Endodermal cell (in vitro differentiated cells): ENCODE data around the gene NHERF1. TPM values are rescaled to one million over a fixed set of nuclear protein-coding genes. Genes with fewer than 3 reads are reported as not detected.

Experiments used
- DNase-seq: peaks from one replicate; pipeline ENCODE4 v3.0.0-alpha.2; 2017
- H3K27ac ChIP-seq: 2 replicates; pipeline ENCODE4 v1.5.1; 2013; ENCODE audit warnings: mild to moderate bottlenecking, low read depth, low read length, moderate library complexity
- H3K27me3 ChIP-seq: 2 replicates; pipeline ENCODE4 v1.6.1; 2013; ENCODE audit warnings: mild to moderate bottlenecking, low read length, moderate library complexity; ENCODE audit not compliant: insufficient read depth, control insufficient read depth, poor library complexity, severe bottlenecking
- H3K36me3 ChIP-seq: 2 replicates; pipeline ENCODE4 v1.7.0; 2013; ENCODE audit warnings: mild to moderate bottlenecking, low read length, moderate library complexity; ENCODE audit not compliant: control insufficient read depth, insufficient read depth
- H3K4me1 ChIP-seq: one replicate; pipeline ENCODE4 v1.7.0; 2013; ENCODE audit warnings: low read length; ENCODE audit not compliant: control insufficient read depth, insufficient read depth
- H3K4me3 ChIP-seq: 2 replicates; pipeline ENCODE4 v1.5.1; 2013; ENCODE audit warnings: mild to moderate bottlenecking, low read length, moderate library complexity
- H3K9ac ChIP-seq: 2 replicates; pipeline ENCODE4 v1.6.1; 2013; ENCODE audit warnings: mild to moderate bottlenecking, low read length, moderate library complexity; ENCODE audit not compliant: poor library complexity, severe bottlenecking; ENCODE audit errors: extremely low read depth
- H3K9me3 ChIP-seq: 2 replicates; pipeline ENCODE4 v1.6.1; 2013; ENCODE audit warnings: mild to moderate bottlenecking, low read length, moderate library complexity; ENCODE audit not compliant: control insufficient read depth
- H3K27ac Mint-ChIP-seq: 2 replicates; pipeline ENCODE4 v1.8.0; 2020; ENCODE audit warnings: mixed read lengths
- H3K27me3 Mint-ChIP-seq: 2 replicates; pipeline ENCODE4 v1.8.0; 2021; ENCODE audit warnings: mild to moderate bottlenecking, mixed read lengths; ENCODE audit not compliant: insufficient read depth
- H3K36me3 Mint-ChIP-seq: 2 replicates; pipeline ENCODE4 v1.8.0; 2020; ENCODE audit warnings: low read depth, mixed read lengths
- H3K4me1 Mint-ChIP-seq: 2 replicates; pipeline ENCODE4 v1.8.0; 2020; ENCODE audit warnings: mixed read lengths
- H3K4me3 Mint-ChIP-seq: 2 replicates; pipeline ENCODE4 v1.8.0; 2020; ENCODE audit warnings: mild to moderate bottlenecking, moderate library complexity, mixed read lengths
- H3K9me3 Mint-ChIP-seq: 2 replicates; pipeline ENCODE4 v1.8.0; 2020; ENCODE audit warnings: mild to moderate bottlenecking, mixed read lengths
- WGBS, 2 experiments: methylation state at CpG; one replicate each; pipeline versions ENCODE4 v1.1.5 to v1.1.7; 2013; ENCODE audit warnings: missing lambda C conversion rate in 2 of 2, mixed read lengths in 1 of 2; ENCODE audit not compliant: insufficient coverage in 1 of 2, insufficient read length in 1 of 2; 5-methylcytosine and 5-hydroxymethylcytosine counted together
- total RNA-seq, 2 donors: library from RNA; stranded (reverse); fragmentation: NEBNext Ultra II Directional in 1 of 2; extraction: Animal tissue kit (Norgen Biotek cat#: 25700) in 1 of 2; gene quantifications; 2 replicates in 1 of 2; 3 replicates in 1 of 2; pipeline ENCODE4 v1.2.1, GENCODE V29; 2021
- TF ChIP-seq, protein P1 (sequence below): fragments of 200-600 bp; sonication (generic); conservative IDR thresholded peaks from 2 replicates; pipeline ENCODE4 v1.5.0; 2021; ENCODE audit warnings: antibody characterized with exemption, mild to moderate bottlenecking

The NHERF1 gene
- total RNA-seq, 2 donors from 2014 or later = 116 to 138 TPM

DNA sequence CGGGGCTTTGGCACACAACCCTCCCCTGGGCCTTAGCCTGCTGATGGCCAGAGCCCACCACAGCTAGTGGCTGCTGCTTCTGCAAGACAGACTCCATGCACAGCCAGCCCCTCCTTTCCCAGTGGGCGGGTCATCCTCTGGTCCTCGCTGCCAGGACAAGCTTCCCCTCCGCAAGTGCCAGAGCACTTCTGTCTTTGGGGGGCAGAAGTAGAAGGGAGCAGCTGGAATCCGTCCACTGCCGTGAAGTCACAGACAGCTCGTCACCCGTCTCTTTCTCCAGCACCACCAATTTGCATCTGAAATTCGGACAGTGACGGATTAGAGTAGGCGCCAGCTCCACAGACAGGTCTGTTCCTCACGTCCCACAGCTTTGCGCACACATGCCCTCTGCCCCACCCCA is 59.0 kb downstream of the NHERF1 start:
- H3K4me1 Mint-ChIP-seq = peaks cover 6% of the 10 kb centered on the region
- Histone ChIP-seq H3K27me3 (no peaks in the 10 kb centered on the region), H3K27ac (no peak overlapping the region), H3K9me3 (no peaks in the 10 kb centered on the region), H3K9ac (no peak overlapping the region), H3K4me3 (no peak overlapping the region), H3K4me1 (no peaks in the 10 kb centered on the region), H3K36me3 (peaks cover 18% of the 10 kb centered on the region)
- no peak for DNase-seq
- peaks cover 16% of the 10 kb centered on the region for H3K36me3 Mint-ChIP-seq
- H3K4me3 Mint-ChIP-seq = no peak overlapping the region
- no peaks in the 10 kb centered on the region for H3K27me3 Mint-ChIP-seq
- no peaks in the 10 kb centered on the region for H3K9me3 Mint-ChIP-seq
- TF ChIP-seq, protein P1, sequence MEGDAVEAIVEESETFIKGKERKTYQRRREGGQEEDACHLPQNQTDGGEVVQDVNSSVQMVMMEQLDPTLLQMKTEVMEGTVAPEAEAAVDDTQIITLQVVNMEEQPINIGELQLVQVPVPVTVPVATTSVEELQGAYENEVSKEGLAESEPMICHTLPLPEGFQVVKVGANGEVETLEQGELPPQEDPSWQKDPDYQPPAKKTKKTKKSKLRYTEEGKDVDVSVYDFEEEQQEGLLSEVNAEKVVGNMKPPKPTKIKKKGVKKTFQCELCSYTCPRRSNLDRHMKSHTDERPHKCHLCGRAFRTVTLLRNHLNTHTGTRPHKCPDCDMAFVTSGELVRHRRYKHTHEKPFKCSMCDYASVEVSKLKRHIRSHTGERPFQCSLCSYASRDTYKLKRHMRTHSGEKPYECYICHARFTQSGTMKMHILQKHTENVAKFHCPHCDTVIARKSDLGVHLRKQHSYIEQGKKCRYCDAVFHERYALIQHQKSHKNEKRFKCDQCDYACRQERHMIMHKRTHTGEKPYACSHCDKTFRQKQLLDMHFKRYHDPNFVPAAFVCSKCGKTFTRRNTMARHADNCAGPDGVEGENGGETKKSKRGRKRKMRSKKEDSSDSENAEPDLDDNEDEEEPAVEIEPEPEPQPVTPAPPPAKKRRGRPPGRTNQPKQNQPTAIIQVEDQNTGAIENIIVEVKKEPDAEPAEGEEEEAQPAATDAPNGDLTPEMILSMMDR = no peak
- H3K27ac Mint-ChIP-seq = no peak overlapping the region
- WGBS, 2 experiments = 86 to 90% methylated on average over 11 to 13 of the region's 13 CpGs

DNA sequence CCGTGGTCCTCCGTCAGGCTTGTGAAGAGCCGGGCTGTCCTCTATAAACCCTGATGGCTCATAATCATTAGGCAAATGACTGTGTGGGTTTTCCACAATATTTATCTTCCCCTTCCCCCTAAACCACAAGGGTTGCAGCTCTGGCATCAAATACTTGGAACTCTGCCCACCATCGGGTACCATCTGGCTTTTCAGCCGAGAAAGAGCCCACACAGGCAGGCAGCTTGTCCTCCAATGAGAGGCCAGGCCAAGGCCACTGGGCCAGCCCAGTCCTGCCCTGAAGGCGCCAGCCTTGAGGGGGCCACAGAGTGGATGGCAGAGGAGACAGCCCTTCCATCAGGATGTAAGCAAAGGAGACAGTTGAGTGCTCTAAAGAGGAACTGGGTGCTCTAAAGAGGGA is 59.5 kb downstream of the NHERF1 start:
- H3K4me3 ChIP-seq = no peak overlapping the region
- no peak overlapping the region for H3K27ac ChIP-seq
- H3K9me3 Mint-ChIP-seq = no peaks in the 10 kb centered on the region
- H3K4me3 Mint-ChIP-seq = no peak overlapping the region
- peaks cover 8% of the 10 kb centered on the region for H3K4me1 Mint-ChIP-seq
- no peak for DNase-seq
- H3K9me3 ChIP-seq = no peaks in the 10 kb centered on the region
- H3K4me1 ChIP-seq = no peaks in the 10 kb centered on the region
- H3K9ac ChIP-seq = no peak overlapping the region
- H3K36me3 Mint-ChIP-seq = peaks cover 19% of the 10 kb centered on the region
- H3K27me3 Mint-ChIP-seq = no peaks in the 10 kb centered on the region
- H3K27ac Mint-ChIP-seq = no peak overlapping the region
- TF ChIP-seq, protein P1 = no peak
- peaks cover 15% of the 10 kb centered on the region for H3K36me3 ChIP-seq
- no peaks in the 10 kb centered on the region for H3K27me3 ChIP-seq
- WGBS, 2 experiments = 92 to 98% methylated on average over 6 of the region's 6 CpGs

DNA sequence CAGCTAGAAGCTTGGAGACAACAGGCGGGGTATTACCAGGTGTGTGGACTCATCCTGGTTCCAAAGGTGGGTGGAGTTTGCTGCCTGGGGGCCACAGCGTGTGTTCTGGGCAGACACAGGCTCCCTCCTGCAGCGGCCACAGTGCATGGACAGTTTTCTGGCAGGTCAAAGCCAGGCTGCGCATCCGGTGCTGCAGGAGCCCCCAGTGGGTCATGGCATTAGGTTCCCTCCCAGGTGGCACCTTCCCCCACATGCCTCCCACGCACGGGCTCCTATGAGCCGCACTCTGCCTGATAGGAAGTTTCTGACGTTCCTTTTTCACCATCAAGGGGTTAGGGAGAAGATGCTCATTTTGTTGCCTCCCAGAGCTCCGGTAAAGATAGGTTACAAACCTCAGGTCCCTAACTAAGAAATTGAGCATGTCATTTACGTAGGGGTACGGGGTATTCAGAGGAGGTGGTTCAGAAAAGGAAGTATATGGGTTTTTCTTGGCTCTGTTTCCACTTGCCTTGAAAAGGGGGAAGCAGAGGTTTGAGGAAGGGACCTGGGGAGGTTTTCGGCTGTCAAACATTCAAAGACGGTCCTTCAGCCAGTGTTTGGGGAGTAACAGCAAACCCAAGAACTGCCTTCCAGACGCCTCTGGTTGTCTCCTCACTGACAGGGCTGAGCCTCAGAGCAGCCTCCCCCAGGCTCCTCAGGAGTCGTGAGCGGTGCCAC is 60.4 kb downstream of the NHERF1 start:
- no peak overlapping the region for H3K27ac Mint-ChIP-seq
- H3K4me1 Mint-ChIP-seq = peaks cover 8% of the 10 kb centered on the region
- no peaks in the 10 kb centered on the region for H3K27me3 ChIP-seq
- H3K27ac ChIP-seq = no peak overlapping the region
- 88 to 91% methylated on average over 15 to 17 of the region's 17 CpGs for WGBS, 2 experiments
- H3K9me3 ChIP-seq = no peaks in the 10 kb centered on the region
- peaks cover 25% of the 10 kb centered on the region for H3K36me3 Mint-ChIP-seq
- no peak overlapping the region for H3K4me3 ChIP-seq
- H3K9ac ChIP-seq = no peak overlapping the region
- no peaks in the 10 kb centered on the region for H3K27me3 Mint-ChIP-seq
- no peaks in the 10 kb centered on the region for H3K4me1 ChIP-seq
- DNase-seq = no peak
- TF ChIP-seq, protein P1 = no peak
- H3K4me3 Mint-ChIP-seq = no peak overlapping the region
- no peaks in the 10 kb centered on the region for H3K9me3 Mint-ChIP-seq
- peaks cover 16% of the 10 kb centered on the region for H3K36me3 ChIP-seq
